Superior temporal gyrus (tissue), 1 donor: ENCODE results near the gene HS1BP3.

Experiments used
- DNase-seq: peaks from one replicate; pipeline ENCODE4 v3.0.0-alpha.2; 2016; ENCODE audit errors: extremely low spot score

HS1BP3 gene

DNA sequence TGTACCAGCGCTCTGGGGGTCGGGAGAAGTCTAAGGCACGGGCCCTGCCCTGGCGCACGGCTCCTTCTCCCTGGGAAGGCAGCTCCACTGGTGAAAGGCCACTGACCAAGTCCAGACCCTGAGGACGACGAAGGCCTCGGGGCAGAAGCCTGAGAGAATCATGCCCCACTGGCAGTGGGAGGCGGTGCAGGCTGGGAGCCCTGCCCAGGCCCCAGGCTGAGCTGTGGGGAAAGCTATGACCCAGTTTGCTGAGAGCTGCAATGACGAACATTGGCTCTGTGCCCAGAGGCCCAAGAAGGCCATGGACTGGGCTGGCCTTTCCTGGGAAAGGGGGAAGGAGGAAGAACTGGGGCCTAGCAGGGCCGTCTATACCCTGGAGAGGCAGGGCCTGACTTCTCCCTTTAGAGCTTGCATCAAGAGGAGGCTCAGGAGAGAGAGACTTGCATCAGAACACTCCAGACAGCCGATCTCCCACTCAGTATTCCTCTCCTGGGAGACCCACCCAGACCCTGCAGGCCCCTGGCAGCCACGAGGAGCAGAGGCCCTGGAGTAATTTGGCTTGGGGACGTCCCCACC lies 32.9 kb downstream of the HS1BP3 start:
- DNase-seq = peak; percentile 98

GRCh38 chr2:20617081-20617575 lies 33.8 kb downstream of the HS1BP3 start:
- no peak for DNase-seq

DNA sequence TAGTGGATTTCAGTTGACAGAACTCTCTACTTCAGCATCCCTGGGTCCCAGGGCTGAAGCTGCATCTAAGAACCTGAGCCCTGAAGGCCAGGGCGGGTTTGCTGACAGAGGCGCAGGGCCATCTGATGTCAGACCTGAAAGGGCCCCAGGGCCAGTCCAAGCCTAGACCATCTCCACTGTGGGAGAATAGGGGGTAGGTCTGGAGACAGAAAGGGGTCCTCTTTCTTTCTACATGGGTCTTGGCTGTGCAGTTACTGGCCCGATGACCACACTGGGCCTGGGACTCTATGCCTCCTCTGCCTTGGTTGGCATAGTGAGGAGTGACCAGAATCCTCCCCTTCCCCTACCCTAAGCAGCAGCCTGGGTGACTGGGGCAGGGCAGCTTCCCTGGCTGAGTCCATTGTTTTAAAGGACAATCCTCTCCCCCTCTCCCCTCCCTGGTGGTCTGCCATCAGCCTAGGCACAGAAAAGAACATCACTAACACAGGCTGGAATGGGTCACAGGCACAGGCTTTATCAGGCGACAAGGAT lies 34.5 kb downstream of the HS1BP3 start:
- no peak for DNase-seq

DNA sequence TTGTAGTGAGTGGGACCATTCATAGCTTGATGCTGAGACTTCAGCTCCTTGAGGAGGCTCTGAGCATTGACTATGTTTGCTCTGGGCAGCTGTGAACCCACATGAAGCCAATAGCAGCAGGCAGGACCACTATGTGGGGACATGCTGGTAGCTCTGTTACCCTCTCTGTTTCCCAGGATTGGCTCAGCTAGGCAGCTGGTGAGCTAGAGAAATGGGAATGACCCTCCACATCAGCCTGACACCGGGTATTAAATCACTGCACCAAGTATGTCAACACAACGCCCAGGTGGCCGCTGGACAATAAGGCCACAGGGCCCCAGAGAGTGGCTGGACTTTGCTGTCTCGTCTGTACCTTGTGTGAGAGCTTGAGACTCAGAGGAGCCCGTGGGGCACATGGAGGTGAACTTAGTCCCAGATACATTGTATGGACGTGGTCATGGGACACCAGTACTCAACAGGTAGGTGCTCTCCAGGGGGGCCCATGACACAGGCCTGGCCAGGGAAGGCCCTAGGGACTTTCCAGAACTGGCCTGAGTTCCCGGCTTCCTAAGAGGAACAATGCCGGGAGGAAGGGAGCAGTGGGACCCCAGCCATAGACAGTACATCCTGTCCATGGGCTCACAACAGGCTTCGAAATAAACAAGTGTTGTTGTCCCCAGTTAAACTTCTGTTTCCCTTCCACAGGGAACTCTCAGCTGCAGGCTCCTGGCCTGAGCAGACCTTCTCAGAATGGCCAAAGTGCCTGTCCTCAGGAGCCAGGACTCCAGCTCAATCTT lies 35.2 kb downstream of the HS1BP3 start:
- peak; percentile 7 for DNase-seq

DNA sequence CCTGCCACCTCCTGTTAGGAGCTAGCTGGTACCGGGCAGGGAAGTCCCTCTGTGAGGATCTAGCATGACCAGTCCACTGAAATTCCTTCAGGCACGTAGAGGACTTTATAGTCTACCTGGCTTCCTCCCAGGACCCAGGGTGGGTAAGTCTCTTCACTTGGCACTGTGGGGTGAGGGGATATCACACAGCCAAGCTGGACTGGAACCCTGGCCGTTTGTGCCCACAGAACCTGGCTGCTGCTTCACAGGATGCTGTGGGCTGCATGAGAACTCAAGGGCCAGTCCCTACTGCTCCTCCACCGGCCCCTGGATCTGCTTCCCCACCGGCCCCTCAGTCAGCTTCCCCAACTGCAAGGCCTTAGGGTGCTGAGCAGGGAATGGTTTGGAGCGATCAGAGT lies 35.8 kb downstream of the HS1BP3 start:
- DNase-seq = no peak

DNA sequence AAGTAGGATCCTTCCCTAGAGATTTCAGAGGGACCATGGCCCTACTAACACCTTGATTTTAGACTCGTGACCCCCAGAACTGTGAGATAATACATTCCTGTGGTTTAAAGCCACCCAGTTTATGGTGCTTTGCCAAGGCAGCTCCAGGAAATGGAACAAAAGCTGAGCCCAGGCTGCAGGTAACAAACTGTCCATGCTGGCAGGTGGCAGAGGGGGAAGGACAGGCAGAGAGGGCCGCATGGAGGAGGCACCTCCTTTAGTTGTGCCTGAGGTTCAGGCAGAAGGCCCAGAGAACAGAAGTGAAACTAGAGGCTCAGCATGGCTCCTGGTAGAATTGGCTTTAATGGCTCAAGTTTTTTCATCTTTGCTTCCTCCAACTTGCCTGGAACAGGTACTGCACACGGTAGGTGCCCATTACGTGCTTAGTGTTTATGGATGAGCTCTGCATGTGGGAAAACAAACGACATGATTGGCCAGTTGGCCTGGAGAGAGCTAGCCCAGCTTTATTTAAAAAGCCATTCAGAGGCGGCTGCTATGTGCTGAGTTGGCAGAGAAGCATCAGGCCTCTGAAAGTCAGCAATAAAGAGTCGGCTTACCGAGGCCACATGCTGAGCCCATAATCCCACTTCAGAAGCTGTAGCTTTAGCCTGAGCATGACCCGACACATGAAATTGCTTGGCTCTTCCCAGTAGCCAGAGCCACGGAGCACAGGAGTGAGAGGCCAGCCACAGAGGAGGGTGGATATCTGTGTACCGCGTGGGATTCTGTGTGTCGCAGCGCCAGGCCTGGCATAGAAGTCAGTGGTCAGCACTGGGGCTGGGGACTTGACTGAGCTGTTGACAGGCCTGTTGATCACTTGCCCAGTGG lies 36.5 kb downstream of the HS1BP3 start:
- peak; percentile 37 for DNase-seq

- peak; percentile 10 for DNase-seq
Measured at GRCh38 chr2:20612925-20613916, 37.7 kb downstream of the HS1BP3 start.

GRCh38 chr2:20611844-20612356 lies 39.0 kb downstream of the HS1BP3 start:
- DNase-seq = no peak

DNA sequence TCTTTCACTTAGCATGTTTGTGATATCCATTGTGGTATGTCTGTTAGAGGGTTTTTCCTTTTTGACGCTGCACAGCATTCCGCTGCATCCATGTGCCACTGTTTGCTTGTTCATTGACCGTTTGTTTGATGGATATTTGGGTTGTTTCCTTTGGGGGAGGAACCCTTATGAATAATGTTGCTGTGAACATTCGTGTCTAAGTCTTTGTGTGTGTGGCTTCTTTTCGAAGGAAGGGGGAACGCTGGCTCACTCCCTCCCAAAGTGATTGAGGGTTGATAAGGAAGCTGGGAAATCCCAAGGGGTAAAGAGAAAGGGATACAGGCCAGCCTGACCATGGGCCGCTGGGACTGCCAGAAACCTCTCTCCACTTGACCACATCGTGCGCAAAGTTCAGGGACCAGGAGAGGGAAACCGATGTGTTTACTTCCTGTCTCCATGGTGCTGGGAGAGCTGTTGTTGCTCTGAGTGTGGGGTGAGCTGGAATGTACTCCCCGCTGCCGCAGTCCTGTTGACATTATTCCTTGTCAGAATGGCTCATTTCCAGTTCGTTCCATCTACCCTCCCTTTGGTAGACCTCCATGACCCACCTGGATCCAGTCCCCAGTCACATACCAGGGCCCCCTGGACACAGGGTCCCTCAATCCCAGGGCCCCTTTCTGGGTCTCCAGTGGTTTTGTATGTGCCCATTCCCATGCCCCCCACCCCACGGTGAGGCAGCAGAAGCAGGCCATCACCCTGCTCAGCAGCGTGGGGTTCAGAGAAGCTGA lies 39.6 kb downstream of the HS1BP3 start:
- no peak for DNase-seq

DNA sequence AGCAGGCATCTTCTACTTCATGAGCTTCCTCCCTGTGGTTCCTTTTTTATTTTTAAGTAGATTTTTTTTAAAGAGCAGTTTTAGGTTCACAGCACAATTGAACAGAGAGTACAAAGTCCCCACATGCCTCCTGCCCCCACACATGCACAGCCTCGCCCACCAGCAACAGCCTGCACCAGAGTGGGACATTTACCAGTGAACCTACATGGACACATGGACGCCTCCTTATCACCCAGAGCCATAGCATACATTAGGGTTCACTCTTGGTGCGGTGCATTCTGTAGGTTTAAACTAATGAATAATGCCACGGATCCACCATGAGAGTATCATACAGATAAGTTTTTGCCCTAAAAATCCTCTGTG lies 40.9 kb downstream of the HS1BP3 start:
- DNase-seq = no peak

DNA sequence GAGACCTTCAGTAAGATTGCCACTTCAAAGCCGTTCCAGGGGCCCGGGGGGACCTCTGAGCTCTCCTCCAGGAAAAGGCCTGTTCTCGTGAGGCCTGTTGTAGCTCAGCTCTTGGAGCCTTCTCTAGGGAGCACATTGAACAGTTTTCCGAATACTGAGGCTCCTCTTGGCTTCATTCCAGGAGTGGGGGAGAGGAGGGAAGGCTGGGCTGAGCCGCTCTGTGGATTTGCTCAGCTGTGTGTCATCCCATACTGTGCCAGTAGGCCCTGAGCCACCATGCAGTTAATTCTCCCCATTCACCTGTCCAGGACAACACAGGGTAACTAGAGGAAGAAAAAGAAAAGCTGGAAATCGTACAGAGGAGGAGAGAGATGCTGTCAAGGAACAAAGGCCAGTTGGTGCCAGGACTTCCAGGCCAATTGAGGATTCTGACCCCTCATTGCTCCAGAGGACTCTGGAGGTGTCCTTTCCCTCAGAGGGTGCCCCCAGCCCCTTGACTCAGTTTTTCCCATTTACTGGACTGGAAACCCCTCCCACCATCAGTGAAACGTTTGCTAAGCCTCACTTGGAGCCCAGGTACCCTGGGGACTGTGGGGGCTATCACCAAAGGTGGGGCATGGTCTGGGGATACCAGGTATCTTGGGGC lies 41.4 kb downstream of the HS1BP3 start:
- peak; percentile 70 for DNase-seq

DNA sequence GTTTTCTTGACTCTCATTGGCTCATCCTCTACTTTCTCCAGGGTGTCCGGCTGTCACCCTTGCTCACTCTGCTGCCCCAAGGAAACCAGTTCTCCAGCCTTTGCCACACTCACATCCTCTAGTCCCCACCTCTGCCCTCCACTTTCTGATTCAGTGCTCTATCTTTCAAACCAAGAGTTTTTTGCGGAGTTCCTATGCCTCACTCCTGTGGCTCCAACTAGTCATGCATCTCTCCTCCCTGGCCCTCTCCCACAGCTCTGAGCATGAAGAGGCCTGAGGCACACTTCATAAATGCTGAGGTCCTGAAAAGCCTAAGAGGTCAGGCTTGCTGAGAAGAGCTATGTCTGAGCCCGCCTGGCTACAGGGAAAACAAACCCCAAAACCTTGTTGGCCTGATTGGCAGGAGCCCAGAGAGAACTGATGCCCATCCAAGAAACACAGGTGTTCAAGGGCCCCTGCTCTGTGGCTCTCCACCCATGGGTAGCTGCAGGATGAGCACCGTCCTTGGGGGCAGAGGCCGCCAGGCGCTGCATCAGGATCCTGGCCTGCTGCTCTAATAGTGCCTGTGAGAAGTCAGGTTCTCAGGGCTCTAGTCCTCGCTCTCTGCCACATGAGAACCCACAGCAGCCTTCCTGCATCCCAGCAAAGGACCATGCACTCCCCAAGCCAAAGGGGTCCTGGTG lies 42.1 kb downstream of the HS1BP3 start:
- no peak for DNase-seq

DNA sequence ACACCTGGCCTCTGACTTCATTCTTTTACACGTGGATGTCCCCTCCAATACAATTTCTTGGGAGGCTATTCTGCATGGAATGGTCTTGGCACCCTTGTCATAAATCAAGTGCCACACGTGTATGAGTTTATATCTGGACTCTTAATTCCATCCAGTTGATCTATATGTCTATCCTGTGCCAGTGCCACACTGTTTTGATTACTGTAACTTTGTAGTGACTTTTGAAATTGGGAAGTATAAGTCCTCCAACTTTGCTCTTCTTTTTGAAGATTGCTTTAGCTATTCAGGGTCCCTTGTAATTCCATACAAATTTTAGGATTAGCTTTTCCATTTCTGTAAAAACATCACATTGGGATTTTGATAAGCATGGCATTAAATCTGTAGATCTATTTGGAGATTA lies 43.5 kb downstream of the HS1BP3 start:
- DNase-seq = no peak

DNA sequence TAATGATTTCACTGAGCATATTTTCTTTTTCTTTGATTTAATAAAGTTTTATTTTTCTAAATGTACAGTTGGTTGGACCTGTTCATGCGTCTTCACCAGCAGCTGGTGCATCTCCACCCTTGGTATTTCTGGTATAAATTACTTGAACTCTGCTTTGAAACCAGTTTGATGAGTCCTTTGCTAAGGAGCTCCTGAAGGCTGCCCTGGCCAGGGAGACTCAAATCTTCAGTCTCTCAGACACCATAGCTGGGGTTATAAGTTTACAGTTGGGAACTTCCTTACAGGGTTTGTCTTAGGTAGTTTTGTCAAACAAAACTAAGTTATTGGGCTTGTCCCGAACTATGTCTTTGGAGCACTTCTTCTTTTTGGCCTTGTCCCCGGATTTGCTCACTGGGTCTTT lies 44.7 kb downstream of the HS1BP3 start:
- no peak for DNase-seq

- DNase-seq = peak; percentile 72
Measured at GRCh38 chr2:20604951-20605381, 45.9 kb downstream of the HS1BP3 start.

DNA sequence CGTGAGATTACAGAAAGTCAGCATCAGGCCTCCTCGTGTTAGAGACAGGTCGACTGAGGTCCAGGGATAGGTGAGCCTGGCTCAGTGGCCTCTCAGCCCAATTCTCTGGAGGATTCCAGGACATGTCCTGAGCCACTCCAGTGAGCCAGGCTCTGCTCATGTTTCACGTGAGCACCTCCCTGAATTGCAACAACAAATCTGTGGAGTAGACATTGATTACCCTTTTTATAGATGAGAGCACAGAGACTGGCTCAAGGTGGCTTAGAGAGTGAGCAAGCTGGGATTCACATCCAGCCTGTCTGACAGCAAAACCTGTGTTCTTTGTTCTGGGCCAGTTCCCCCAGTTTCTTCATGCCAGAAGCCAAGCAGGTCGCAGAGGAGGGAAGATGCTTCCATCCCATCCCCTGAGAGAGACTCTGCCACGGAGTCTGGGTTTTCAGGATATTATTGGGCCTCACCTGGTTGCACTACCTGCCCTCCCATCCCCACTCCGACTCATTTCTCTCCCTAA lies 46.4 kb downstream of the HS1BP3 start:
- DNase-seq = no peak

GRCh38 chr2:20603791-20604190 lies 47.1 kb downstream of the HS1BP3 start:
- no peak for DNase-seq

GRCh38 chr2:20602803-20603202 lies 48.1 kb downstream of the HS1BP3 start:
- no peak for DNase-seq
